Stimulated activated naive CD4-positive, alpha-beta T cell (primary cell): Measurements from ENCODE around the gene RPS19BP1.
A peak's percentile ranks its signal among the peaks of the same experiment; 100 is the strongest.

Experiments used
- DNase-seq, 6 experiments: peaks; one replicate each; lab custom pipeline; 2025; lab: John Stamatoyannopoulos, UW

RPS19BP1 gene

DNA sequence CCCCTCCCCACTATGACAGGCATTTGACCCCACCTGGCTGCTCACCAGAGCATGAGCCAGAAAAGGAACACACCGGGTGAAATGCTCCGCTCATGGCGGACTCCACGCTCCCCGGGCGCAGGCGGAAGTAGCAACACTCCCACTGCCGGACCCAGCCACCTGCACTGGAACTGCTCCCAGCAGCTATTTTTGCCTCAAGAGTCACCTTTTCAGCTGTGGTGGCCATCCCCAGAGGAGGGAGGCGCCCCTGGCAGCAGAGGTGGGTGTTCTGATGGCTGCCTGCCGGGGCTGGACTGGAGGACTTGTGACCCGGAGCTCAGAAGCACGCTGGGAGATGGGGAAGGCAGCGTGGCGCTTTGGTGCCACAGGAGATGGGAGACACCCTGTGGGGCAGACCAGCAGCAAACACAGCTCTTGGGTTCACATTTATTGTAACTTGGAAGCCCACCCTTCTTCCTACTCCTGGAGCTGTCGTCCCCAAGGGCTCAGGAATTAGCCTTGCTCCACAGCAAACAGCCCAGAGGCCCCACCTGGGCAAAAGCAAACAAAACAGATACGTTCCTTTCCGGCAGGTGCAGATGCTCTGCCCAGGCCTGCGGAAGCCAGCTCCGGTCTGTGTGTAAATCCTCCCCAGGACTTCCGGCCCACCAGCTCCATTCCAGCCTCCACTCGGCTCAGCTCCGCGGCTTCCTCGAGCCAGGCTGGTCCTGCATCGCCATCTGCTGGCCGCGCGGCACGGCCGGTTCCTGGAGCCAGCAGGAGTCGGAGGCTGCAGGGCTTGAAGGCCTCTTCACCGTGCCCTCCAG, 3.7 kb downstream of the RPS19BP1 start:
- peak; percentile 83 to 92 (median 88) for DNase-seq

DNA sequence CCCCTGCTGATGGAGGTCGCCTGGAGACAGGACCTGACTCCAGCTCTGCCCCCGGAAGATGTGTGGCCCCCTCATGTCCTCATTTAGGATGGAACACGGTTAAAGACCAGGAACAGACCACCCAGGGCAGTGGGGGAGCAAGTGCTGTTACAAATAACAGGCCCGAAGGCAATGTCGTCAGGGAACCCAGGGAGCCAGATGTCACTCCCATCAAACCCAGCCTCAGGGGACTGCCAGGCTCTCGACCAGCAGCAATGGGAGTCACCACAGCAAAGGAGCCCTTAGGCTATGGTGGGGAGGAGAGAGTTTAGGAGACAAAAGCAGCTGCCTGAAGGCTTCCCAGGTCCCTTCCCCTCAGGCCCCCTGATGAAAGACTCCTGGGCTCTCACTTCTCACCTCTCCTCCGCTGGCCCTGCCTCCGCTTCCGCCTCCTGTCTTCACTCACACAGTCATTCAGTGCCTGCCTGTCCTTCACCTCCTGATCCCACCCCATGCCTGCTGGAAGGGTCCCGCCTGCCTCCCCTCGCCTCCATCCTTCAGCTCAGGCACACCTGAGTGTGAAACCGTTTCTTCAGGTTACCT, 4.4 kb downstream of the RPS19BP1 start:
- no peak for DNase-seq

DNA sequence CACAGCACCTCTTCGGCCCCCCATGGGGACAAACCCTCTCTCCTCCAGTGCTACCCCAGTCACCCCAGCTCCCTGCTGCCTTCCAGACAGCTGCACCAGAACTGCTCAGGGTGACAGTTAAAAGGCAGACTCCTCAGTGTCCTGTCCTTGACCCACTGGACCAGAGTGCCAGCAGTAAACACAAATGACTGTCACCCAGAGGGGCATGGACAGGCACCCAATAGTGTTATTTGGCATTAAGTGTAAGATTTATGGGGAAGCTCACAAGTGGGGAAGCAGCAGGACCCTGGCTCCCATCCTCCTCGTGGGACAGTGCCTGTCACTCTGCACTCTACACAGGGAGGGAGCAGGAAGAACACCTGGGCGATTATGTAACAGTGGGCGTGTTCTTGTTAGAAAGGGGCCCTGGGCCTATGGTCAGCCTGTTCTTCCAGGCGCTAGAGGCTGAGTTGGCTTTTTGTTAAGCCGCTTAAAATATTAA, 5.0 kb downstream of the RPS19BP1 start:
- no peak for DNase-seq

DNA sequence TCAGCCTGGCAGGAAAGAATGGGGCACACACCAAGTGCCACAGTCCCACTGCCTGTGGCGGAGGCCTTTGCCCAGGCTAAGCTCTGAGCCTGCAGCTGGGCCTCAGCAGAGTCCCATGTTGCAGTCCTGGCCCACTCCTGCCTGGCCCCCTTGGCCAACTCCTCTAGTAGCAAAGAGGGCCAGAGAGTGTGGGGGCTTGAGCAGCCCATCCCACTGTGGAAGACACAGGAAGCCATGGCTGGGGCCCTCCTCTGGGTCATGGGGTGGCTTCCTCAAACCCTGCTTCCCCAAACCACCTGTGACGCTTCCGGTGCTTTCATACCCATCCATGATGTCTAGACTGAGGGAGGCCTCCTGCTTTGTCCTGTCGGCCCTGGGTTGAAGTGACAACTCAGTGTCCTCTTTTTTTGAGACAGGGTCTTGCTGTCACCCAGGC, 5.8 kb downstream of the RPS19BP1 start:
- DNase-seq = peak in 3 of 6 experiments; percentile 14 to 21 (median 17)

DNA sequence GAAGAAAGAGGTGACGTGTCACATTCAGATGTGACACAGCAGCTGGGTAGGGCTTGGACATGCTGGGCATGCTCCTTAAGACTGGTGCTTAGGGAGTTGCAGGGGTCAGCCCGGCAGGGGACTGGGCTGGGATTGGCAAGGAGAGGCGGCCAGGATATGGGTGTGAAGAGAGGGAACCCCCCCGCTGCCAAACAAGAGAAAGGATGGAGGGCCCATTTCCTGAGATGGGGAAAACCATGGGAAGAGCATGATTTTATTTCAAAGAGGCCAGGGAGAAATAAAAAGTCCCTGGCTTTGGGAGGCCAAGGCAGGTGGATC, 6.9 kb downstream of the RPS19BP1 start:
- no peak for DNase-seq

DNA sequence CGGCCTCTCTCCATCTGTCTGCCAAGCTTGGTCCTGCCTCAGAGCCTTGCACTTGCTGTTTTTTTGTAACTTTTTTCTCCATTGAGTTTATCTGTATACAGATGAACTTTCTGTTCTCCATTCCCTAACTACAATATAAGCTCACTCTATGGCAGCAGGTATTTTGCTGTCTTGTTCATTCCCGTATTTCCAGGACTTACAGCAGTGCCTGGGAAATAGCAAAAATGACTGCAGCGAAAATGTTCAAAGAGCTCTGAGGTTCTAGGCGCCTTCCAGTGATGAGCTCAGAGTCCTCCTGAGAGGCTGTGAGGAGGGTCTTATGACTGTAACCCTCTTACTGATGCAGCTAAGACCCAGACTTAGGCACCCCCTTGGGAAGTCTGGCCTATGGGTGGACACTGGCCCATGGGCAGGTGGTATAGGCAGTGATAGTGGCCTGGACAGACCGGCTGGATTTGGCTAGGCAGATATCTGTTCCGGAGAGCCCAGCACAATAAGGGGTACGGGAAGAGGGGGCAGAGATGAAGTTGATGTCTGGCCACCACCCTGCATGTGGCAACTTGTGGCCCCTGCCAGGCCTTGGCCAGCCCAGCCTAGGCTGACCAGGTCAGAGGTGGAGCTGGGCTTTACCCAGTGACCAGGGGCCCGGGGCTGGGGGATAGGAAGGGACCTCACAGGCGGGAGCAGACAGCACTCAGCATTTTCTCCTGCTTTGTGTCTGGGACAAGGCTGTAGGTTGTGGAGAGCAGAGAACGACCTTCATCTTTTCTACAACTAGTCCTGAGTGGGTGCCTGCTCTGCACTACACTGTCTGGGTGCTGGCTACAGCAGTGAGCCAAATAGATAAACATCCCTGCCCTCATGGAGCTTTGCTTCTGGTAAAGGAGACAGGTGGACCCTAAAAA, 7.5 kb downstream of the RPS19BP1 start:
- no peak for DNase-seq

DNA sequence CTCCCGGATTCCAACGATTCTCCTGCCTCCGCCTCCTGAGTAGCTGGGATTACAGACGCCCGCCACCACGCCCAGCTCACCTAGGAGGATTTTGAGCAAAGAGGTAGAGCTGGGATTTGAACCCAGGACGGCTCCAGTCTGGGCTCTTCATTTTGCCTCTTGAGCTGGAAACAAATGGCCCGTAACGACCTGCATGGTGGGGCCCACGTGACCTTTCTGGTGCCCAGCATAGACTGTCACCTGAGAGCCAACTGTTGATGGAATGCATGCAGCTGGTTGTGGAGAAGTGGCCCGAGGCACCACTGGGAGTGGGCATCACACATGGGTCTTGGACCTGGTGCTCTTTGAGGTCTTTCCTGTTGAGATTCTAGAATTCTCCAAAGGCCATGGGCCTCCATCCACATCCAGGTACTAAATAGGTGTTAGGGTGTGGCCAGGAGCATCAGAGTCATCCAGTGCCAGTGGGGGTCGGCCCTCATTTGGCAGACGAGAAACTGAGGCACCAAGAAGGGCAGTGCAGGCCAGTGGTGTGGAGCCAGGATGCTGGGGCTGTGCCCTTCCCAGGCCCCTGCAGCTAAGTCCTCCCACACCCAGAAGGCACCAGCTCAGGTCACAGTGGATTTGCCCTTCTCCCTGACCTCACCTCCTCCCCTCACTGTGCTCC, 8.3 kb downstream of the RPS19BP1 start:
- no peak for DNase-seq

DNA sequence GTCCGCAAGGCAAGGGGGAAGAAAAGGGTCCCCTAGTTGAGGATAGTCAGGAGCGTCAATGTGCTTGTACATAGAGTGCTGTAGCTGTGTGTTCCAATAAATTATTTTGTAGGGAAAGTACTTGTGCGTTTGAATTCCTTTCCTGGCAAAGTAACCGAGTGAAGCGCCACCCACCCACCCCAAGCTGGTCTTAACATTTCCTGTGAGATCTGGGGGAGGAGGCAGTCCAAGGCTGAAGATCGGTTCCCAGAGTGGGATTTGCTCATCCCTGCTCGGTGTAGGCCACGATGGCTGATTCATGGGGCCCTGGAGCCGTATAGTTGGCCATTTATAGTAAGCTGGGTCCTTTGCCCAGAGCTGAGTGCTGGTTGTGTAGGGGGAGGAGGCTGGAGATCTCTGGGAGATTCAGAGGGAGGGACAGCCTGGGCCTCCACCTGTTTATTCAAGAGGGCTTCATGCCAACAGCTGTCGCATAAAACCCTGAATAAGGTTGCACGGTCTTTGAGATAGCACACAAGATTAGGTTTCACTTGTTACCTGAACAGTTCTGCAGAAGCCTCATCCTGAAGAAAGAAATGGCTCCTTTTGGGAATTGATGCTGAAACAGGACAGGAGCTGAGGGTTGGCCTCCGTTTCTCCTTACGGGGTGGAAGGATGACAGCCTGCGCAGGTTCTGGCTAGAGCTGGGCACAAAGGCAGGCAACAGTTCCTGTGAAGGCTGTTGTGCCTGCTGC, 9.8 kb downstream of the RPS19BP1 start:
- peak in 1 of 6 experiments; percentile 34 for DNase-seq

DNA sequence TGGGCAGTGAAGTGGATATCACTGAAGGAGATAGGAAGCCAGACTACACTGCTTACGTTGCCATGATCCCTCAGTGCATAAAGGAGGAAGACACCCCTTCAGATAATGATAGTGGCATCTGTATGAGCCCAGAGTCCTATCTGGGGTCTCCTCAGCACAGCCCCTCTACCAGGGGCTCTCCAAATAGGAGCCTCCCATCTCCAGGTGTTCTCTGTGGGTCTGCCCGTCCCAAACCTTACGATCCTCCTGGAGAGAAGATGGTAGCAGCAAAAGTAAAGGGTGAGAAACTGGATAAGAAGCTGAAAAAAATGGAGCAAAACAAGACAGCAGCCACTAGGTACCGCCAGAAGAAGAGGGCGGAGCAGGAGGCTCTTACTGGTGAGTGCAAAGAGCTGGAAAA, 10.5 kb downstream of the RPS19BP1 start:
- DNase-seq = peak in 1 of 6 experiments; percentile 32

DNA sequence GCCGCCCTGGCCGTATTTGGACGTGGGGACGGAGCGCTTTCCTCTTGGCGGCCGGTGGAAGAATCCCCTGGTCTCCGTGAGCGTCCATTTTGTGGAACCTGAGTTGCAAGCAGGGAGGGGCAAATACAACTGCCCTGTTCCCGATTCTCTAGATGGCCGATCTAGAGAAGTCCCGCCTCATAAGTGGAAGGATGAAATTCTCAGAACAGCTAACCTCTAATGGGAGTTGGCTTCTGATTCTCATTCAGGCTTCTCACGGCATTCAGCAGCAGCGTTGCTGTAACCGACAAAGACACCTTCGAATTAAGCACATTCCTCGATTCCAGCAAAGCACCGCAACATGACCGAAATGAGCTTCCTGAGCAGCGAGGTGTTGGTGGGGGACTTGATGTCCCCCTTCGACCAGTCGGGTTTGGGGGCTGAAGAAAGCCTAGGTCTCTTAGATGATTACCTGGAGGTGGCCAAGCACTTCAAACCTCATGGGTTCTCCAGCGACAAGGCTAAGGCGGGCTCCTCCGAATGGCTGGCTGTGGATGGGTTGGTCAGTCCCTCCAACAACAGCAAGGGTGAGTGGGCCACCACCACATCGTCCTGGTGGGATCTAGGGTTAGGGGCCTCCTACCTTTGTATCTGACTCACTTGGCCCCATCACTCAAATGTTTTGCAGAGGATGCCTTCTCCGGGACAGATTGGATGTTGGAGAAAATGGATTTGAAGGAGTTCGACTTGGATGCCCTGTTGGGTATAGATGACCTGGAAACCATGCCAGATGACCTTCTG, 11.3 kb downstream of the RPS19BP1 start:
- peak in 1 of 6 experiments; percentile 26 for DNase-seq

DNA sequence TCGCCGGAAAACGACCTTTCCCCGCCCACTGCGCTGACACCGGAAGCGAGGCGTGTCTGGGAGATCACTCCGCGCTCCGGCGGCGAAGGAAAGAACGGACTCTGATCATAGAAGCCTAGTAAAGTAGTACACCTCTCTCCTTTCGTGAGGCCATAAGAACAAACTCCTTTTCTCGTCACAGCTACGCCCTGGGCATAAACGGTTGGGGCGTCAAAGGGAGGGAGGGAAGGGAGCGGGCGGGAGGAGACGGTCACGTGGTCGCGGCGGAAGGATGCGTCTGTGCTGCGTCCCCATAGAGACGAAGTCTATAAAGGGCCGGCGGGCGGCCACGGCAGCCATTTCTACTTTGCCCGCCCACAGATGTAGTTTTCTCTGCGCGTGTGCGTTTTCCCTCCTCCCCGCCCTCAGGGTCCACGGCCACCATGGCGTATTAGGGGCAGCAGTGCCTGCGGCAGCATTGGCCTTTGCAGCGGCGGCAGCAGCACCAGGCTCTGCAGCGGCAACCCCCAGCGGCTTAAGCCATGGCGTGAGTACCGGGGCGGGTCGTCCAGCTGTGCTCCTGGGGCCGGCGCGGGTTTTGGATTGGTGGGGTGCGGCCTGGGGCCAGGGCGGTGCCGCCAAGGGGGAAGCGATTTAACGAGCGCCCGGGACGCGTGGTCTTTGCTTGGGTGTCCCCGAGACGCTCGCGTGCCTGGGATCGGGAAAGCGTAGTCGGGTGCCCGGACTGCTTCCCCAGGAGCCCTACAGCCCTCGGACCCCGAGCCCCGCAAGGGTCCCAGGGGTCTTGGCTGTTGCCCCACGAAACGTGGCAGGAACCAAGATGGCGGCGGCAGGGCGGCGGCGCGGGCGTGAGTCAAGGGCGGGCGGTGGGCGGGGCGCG, 12.1 kb downstream of the RPS19BP1 start, which contains the start of gene ATF4:
Gene ATF4, plus strand, starts transcription at position 337 of the 880 bp plus-strand sequence. CDS start 884 bp downstream, outside the sequence.
- peak; percentile 90 to 97 (median 94) for DNase-seq

DNA sequence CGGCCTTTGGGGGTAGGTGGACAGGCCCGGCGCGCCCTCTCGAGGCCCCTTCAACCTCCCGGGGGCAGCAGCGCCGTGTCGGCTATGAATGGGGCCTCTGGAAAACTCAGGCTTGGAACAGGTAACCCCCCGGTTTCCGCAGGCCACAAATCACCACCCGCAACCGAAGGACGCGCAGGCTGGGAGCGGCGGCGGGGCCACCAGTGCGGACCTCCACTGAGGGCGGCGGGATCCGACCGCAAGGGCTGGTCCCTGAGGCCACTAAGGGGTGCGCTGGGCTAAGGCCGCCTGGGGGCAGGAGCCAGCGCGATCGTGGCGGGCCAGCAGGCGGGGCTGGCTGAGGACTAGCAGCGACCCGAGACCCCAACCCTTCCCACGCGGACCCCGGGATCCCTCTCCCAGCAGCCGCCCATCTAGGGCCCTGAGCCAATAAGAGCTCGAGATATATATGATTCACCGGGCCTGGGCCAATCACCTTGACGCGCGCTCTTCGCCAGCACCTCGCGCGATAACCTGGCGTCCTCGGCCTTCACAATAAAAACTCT, 12.8 kb downstream of the RPS19BP1 start:
- peak in 1 of 6 experiments; percentile 95 for DNase-seq

DNA sequence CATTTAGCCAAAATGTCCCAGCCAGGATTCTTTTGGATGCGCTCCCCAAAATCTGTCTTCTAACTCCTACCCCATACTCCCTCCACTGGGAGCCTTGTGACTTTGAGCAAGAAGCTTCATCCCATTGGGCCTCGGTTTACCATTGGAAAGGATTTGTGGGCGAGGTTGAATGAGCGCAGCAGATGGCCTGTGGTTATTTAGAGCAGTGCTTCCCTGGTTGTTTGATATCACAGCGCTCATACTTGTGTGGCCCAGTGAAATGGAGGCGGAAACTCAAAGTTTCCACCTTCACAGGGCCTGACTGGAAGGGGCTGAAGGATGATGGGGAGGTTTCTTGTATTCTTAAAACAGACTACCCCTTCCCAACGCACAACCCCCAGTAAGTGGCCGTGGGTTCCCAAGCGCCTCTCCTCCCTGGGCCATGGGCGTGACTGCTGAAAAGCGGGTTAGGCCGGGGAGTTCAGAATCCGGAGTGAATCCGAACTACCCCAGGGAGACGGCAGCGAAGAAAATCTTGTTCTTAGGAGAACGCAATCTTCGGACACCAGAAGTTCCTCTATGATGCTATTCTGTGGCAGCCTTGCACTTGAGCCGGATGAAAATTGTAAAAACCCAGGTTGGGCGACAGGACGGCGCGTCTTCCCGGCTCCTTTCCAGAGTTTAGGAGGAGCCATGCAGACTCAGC, 13.4 kb downstream of the RPS19BP1 start:
- DNase-seq = peak in 1 of 6 experiments; percentile 35

DNA sequence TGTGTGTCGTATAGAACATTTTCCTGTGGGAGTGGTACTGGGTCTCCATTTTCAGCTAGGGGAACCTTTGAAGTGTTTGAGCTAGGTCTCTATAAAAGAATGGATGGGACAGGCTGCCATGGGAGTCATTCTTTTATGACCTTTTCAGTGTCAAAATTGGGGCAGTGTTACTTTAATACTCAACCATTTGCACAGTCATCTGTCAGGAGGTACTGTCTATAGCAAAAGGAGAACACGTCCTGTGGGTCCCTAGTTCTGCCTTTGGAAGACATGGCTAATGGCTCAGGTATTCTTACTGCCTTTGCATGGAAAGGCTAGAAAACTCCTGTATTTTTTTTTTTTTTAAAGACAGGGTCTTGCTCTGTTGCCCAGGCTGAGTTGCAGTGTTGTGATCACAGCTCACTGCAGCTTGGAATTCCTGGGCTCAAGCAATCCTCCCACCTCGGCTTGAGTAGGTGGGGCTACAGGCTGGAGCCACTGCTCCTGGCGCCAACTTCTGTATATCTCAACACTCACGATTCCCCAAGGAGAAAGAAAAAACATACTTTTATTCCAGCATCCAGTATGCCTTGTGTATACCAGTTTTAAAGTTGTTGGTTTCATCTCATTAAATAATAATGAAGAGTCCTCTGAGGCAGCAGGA, 14.3 kb downstream of the RPS19BP1 start:
- no peak for DNase-seq

DNA sequence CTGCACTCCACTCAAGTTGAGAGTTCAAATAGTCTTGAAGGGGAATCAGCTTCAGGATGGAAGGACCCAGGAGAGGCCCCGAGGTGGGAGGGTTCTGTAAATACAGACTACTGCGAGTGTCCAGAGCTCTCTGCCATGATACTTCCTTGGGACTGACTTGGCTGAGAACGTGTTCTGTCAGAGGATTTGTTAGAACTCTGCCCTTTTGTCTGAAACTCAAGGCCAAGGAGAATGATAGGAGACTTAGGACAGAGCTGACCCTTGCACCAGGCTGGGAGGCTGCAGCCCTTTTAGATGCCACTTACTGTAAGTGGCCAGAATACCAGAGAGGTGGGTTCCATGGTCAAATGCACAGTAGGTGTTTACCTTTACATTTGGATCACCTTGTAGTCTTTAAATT, 15.1 kb downstream of the RPS19BP1 start:
- no peak for DNase-seq

DNA sequence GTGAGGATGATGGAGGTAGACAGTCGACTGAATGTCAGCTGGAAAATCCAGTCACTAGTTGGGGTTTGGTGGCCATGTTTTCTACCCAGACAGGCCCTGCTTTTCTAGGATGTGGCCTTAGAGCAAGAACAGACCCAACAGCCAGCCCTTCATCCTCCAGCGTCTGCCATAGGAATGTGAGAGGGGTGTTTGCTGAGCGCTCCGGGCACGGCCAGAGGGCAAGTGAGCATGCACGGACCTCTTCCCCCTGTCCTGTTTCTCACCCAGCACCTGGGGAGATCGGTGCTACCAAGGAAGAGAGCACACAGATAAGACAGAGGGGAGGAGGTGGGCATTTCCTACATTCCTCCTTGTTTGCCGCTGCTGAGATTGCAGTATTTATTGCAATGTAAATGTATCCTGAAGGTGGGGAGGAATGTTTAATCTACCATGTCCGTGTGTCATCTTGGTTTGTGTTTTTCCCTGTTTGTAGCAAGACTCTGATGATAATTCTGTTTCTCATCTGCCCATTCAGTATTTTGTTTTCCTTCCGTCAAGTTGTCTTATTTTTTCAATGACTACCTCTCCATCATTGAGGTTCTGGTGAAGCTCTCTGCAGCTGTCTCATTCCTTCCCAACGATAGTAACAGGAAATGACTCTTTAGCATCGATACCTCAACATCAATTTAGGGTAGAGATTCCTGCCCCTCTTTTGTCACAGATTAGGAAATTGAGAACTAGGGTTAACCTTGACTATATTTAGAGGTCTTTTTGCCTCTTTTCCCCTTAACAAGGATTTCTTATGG, 17.1 kb downstream of the RPS19BP1 start:
- DNase-seq = no peak

DNA sequence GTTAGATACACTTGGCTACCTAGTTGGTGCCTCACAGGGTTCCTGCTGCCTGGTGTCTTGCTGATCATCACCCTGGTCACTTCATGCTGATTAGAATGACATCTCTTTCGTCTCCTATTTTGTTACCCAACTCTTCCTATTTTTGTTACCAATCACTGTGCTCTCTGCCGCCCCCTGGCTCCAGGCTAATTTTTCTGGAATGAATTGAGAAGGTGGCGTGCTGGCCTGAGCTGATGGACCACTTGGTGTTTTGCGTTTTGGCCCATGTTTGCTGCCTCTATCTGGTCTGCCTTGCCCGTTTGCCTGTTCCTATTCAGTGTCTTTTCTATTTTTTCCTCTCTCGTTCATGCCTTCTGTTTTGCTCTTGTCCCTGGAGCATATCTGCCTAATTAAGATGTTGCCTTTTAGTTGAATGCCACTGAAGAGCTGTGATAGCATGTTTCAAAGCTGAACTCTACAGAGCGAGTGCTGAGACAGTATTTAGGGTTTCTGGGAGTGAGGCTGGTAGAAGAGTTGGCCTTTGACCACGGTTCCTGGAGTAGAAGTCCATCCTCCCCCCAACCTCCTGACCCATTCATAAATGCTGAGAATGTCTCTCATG, 18.1 kb downstream of the RPS19BP1 start:
- peak; percentile 17 to 54 (median 30) for DNase-seq
